GM21717 (cell line): ENCODE data around the gene EXOC3.
"Not testable (repeated sequence)": the region's sequence is repeated elsewhere in the genome, so short reads cannot be mapped to it uniquely, and the experiment has no call there.

ENCODE experiments used
- ATAC-seq: cut with Tn5 transposase; IDR thresholded peaks from one replicate; pipeline ENCODE4 v1.9.1; 2021; ENCODE audit warnings: mild to moderate bottlenecking, moderate library complexity; ENCODE audit not compliant: unreplicated experiment

The EXOC3 gene

GRCh38 chr5:442335-443238 lies at the start of gene EXOC3:
EXOC3 (plus strand) TSS chr5:443176; CDS start chr5:446206, 3,030 bp downstream.
- ATAC-seq, result peak; percentile 72

GRCh38 chr5:393846-394275 lies 49.1 kb upstream of the EXOC3 start:
- no peak for ATAC-seq

GRCh38 chr5:394671-395155 lies 48.3 kb upstream of the EXOC3 start:
- ATAC-seq, result no peak

- ATAC-seq, result no peak
Observed at GRCh38 chr5:395156-395920, 47.6 kb upstream of the EXOC3 start.

GRCh38 chr5:395921-396530 lies 47.0 kb upstream of the EXOC3 start:
- ATAC-seq, result no peak

GRCh38 chr5:396531-396961 lies 46.4 kb upstream of the EXOC3 start:
- no peak for ATAC-seq

- not testable (repeated sequence) for ATAC-seq
Observed at GRCh38 chr5:398141-398474, 44.9 kb upstream of the EXOC3 start.

- no peak for ATAC-seq
Observed at GRCh38 chr5:398475-399295, 44.3 kb upstream of the EXOC3 start.

GRCh38 chr5:399296-400281 lies 43.4 kb upstream of the EXOC3 start:
- ATAC-seq, result peak; percentile 59

- ATAC-seq, result peak; percentile 11
Observed at GRCh38 chr5:400282-401145, 42.5 kb upstream of the EXOC3 start.

- ATAC-seq, result no peak
Observed at GRCh38 chr5:401146-402034, 41.6 kb upstream of the EXOC3 start.

- ATAC-seq, result not testable (repeated sequence)
Observed at GRCh38 chr5:402219-402614, 40.8 kb upstream of the EXOC3 start.

- ATAC-seq, result peak; percentile 53
Observed at GRCh38 chr5:402615-403359, 40.2 kb upstream of the EXOC3 start.

GRCh38 chr5:403995-404394 lies 39.0 kb upstream of the EXOC3 start:
- ATAC-seq, result no peak

- no peak for ATAC-seq
Observed at GRCh38 chr5:404666-405241, 38.2 kb upstream of the EXOC3 start.

- ATAC-seq, result no peak
Observed at GRCh38 chr5:405421-405820, 37.6 kb upstream of the EXOC3 start.
